Jurkat, Clone E6-1 (cell line): ENCODE measurements around the gene TIAM2.
A peak's percentile ranks its signal among the peaks of the same experiment; 100 is the strongest.
"Not testable (repeated sequence)": the region's sequence is repeated elsewhere in the genome, so short reads cannot be mapped to it uniquely, and the experiment has no call there.

Experiments
- DNase-seq: peaks from one replicate; pipeline ENCODE4 v3.0.0-alpha.2; 2011; ENCODE audit warnings: low read depth, low spot score
- H3K4me3 ChIP-seq: 2 replicates; pipeline ENCODE4 v1.5.1; 2011; ENCODE audit warnings: mild to moderate bottlenecking, low read length, control low read depth, moderate library complexity

The TIAM2 gene

GRCh38 chr6:155259897-155260296 lies 264.8 kb downstream of the TIAM2 start:
- H3K4me3 ChIP-seq: no peak overlapping the region
- DNase-seq: no peak

GRCh38 chr6:155260686-155261085 lies 265.6 kb downstream of the TIAM2 start:
- H3K4me3 ChIP-seq: no peak overlapping the region
- no peak for DNase-seq

- H3K4me3 ChIP-seq: no peak overlapping the region
These were observed 266.2 kb downstream of the TIAM2 start for GRCh38 chr6:155261111-155261900.

DNA sequence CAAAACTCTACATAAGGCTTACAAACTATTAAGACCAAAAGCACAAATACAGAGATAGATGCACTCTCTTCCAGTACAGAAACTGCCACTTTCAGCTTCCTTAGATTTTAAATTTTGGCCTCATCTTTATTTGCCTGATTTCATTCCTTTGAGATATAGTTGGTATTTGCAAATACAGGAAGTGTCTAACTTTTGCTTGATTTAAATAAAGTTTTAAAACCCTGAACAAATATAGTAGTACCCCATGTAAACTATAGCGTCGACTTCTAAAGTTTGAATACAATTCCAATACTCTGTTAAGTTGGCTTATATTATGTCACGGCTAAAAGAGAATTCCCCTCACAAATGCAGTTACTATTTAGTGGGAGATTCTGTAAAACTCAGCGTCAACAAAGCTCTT lies 267.5 kb downstream of the TIAM2 start:
- H3K4me3 ChIP-seq: no peak overlapping the region
- no peak for DNase-seq

More at GRCh38 chr6:155261111-155261900, 266.2 kb downstream of the TIAM2 start:
- no peak for DNase-seq

DNA sequence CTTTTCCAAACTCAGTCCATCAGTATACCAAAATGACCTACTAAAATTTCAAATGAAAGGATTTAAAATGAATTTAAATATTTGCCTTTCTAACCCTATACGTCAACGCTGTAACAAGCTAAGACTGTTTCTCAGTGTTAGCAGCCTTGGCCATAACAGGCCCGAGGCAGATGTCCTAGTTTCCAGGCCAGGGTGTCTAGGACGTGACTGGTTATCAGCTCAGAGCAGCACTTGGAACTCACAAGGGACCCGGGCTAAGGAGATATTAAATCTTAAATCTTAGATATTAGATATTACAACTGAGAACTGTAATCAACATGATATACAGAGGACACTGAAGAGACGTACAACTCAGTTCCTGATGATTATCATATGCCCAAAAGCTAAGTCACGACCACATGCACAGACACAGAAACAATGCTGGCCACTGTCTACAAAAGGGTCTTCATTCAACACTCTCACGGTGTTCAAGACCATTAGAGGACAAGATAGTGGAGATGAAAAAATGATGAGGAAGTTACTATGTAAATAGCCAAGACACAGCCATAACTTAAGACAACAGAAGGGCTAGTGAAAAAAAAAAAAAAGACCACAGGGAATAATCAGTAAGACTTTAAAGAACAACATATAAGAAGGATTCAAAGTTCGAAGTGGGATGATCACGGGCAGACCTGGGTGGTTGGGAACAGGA lies 268.4 kb downstream of the TIAM2 start, which contains the start of gene CLDN20:
TSS of gene CLDN20 (plus strand) at position 641 of the 691 bp plus-strand sequence. CDS start 11,707 bp downstream, outside the sequence.
- no peak within 1 kb of the TSS for H3K4me3 ChIP-seq
- DNase-seq: no peak

GRCh38 chr6:155264693-155265320 lies 269.7 kb downstream of the TIAM2 start:
- no peak for DNase-seq
- H3K4me3 ChIP-seq: no peak overlapping the region

DNA sequence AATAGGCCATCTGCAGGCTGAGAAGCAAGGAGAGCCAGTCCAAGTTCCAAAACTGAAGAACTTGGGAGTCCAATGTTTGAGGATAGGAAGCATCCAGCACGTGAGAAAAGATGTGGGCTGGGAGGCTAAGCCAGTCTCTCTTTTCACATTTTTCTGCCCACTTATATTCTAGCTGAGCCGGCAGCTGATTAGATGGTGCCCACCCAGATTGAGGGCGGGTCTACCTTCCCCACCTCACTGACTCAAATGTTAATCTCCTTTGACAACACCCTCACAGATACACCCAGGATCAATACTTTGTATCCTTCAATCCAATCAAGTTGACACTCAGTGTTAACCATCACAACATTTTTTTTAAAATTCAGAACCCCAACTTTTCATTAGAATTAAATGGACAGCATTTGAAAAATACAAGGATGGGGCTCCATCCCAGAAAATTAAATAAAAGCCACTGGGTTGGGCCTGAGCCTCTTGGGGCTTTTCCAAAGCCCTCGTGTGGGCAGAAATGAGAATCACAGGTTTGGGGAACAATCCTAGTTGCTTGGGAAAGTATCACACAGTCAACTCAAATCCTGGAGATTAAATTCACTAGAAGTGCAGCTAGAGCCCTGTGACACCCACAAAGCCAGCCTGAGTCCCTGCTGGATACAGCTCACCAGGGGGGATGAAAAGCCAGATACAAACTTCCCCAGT lies 270.9 kb downstream of the TIAM2 start:
- DNase-seq: no peak
- no peak overlapping the region for H3K4me3 ChIP-seq

DNA sequence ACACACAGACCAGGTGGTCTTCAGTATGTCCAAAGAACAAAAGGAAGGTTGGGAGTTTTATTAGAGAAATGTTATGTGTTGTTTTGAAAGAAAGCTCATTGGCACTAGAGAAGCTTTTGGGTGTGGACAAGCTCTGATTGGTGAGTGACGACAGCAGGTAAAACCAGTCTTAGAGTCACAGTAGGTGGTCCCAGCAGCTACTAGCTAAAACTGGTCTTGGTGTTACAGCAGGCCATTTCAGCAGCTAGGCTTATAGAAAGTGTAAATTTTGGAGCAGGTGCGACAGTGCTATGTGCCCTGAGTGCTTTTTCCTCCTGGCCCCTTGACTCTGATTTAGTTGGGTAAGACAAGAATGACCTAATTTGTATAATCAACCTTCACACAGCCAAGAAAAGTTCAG lies 272.3 kb downstream of the TIAM2 start:
- H3K4me3 ChIP-seq: no peak overlapping the region
- DNase-seq: no peak

GRCh38 chr6:155268088-155268867 lies 273.2 kb downstream of the TIAM2 start:
- peak; percentile 74 for DNase-seq
- H3K4me3 ChIP-seq: not testable (repeated sequence)

DNA sequence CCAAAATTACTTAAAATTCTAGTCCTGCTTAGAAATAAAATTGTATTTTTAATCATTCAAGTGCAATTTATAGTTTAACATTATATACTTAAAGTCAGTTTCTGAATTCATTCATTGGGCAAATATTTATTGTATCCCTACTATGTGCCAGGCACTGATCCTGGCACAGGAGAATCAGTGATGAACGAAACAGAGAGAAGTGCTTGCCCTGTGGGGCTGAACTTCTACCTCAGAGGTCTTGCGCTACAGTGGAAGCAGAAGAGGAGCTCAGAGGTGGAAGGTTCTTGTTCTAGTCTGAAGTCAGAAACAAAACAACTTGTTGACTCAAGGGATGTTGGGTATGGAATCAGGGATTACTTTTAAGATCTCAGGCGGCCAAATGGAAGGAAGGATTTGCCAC lies 274.6 kb downstream of the TIAM2 start:
- H3K4me3 ChIP-seq: no peak overlapping the region
- DNase-seq: no peak

DNA sequence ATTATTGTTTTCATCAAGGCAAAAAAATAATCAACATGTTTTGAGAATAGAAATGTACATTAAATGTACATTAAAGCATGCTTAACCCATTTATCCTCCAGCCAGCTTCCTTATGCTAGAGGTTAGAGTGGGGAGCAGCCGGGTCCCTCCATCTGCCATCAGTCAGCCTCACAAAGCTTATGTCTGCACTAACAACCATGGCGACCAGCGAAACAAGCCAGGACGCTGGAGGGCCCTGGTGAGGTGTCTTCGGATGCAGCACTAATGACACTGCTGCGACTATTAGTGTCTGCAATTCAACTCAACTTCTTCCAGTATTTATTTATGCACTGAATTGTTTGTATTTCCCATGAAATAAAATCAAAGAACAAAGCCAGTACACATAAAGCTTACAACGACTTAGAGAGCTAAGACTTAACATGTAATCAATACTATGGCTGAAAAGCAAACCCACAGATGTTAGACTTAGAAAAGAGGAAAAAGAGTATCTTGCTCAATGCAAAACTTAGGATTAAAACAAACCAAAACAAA lies 275.5 kb downstream of the TIAM2 start:
- H3K4me3 ChIP-seq: no peak overlapping the region
- DNase-seq: no peak

- H3K4me3 ChIP-seq: no peak overlapping the region
These were observed 276.0 kb downstream of the TIAM2 start for GRCh38 chr6:155271145-155271544.

DNA sequence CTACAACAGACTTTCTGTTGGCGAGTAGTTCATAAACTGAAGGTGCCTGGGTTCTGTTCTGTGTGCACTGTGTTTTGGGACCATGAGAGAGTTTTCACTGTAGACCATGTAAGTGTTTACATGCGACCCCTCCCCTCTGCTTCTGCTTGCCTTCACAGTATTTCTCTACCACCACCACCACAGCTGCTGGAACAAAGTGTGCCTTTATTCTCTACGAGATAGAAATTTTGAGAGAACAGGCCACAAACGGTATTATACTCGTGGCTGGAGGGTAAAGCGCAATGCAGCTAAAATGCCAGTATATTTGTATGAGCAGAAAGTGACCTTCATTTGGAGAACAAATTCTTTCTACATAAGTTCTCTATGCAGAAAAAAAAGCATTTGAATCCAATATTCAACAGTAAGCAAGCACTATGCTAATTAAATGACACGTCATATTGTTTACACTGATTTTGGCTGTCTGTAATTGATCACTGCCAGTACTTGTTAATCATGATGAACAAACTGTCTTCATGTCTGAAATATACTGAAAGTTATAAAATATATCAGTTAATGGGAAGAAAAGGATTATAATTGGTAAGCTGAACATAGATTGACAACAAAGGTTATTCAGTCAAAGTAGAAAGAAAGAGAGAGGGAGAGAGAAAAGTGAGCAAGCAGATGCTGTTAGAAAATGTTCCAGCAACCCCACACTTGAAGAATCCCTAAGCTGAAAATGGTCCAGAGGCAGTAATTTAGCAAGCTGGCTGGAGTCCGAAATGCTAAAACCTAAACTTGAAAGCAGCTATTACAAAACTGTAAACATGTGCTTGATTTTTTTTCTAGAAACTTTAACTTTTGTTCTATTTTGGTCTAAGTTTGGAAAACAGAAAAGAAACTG lies 277.5 kb downstream of the TIAM2 start:
- no peak for DNase-seq
- no peak overlapping the region for H3K4me3 ChIP-seq

More at GRCh38 chr6:155271145-155271544, 276.0 kb downstream of the TIAM2 start:
- DNase-seq: no peak

DNA sequence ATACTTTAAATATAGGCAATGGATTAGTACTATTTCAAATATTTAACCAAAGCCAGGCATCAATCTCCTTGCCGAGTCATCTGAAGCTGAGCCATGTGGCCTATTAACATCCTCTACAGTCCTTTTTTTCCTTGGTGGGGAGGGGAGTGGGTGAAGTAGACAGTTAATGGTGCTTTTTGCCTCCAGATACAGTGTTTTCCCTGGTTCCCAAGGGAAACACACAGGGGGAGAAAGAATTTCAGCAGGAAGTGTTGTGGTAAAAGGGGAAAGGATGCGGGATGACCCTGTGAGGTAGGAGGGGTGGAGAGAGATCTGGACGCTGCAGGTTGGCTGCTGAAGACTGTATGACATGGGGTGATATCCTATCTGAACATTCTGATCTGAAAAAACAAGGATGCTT lies 278.3 kb downstream of the TIAM2 start:
- H3K4me3 ChIP-seq: no peak overlapping the region
- DNase-seq: no peak

- no peak overlapping the region for H3K4me3 ChIP-seq
- no peak for DNase-seq
These were observed 279.0 kb downstream of the TIAM2 start for GRCh38 chr6:155274106-155274505.

GRCh38 chr6:155274533-155274932 lies 279.4 kb downstream of the TIAM2 start:
- no peak overlapping the region for H3K4me3 ChIP-seq
- no peak for DNase-seq

DNA sequence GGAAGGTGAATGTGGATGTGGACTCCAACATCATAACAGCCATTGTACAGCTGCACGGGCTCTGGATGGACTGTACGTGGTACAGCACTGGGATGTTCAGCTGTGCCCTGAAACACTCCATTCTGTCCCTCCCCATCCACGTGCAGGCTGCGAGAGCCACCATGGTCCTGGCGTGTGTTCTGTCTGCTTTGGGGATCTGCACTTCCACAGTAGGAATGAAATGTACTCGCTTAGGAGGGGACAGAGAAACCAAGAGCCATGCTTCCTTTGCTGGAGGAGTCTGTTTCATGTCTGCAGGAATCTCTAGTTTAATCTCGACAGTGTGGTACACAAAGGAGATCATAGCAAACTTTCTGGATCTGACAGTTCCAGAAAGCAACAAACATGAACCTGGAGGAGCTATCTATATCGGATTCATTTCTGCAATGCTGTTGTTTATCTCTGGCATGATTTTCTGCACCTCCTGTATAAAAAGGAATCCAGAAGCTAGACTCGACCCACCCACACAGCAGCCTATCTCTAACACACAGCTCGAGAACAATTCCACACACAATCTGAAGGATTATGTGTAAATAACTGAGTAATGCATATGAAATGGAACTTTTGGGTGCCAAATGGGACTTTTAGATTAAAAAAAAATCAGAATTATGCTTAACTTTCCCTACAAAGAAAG lies 280.8 kb downstream of the TIAM2 start:
- no peak for DNase-seq
- no peak overlapping the region for H3K4me3 ChIP-seq
